Measurements from ENCODE around the gene CDS2.

Gene CDS2

GRCh38 chr20:5181958-5182357 is 55.1 kb downstream of the CDS2 start:
- DNase-seq (ENCODE audit: low read depth), result peak; percentile 77

- DNase-seq (ENCODE audit: low read depth), result no peak
Measured at GRCh38 chr20:5182615-5183254, 55.9 kb downstream of the CDS2 start.

GRCh38 chr20:5183731-5184474 is 57.1 kb downstream of the CDS2 start:
- no peak for DNase-seq (ENCODE audit: low read depth)

- no peak for DNase-seq (ENCODE audit: low read depth)
Measured at GRCh38 chr20:5184684-5185083, 57.9 kb downstream of the CDS2 start.

- DNase-seq (ENCODE audit: low read depth), result no peak
Measured at GRCh38 chr20:5187122-5187521, 60.3 kb downstream of the CDS2 start.

GRCh38 chr20:5188736-5189135 is 61.9 kb downstream of the CDS2 start:
- no peak for DNase-seq (ENCODE audit: low read depth)

GRCh38 chr20:5189917-5190316 is 63.1 kb downstream of the CDS2 start:
- no peak for DNase-seq (ENCODE audit: low read depth)

- DNase-seq (ENCODE audit: low read depth), result no peak
Measured at GRCh38 chr20:5190444-5190843, 63.6 kb downstream of the CDS2 start.

GRCh38 chr20:5191829-5192569 is 65.2 kb downstream of the CDS2 start:
- peak; percentile 79 for DNase-seq (ENCODE audit: low read depth)

- DNase-seq (ENCODE audit: low read depth), result no peak
Measured at GRCh38 chr20:5192570-5193431, 66.0 kb downstream of the CDS2 start.

GRCh38 chr20:5195655-5196054 is 68.8 kb downstream of the CDS2 start:
- DNase-seq (ENCODE audit: low read depth), result peak; percentile 55

GRCh38 chr20:5196149-5196548 is 69.3 kb downstream of the CDS2 start:
- DNase-seq (ENCODE audit: low read depth), result no peak

- no peak for DNase-seq (ENCODE audit: low read depth)
Measured at GRCh38 chr20:5197270-5197827, 70.5 kb downstream of the CDS2 start.

GRCh38 chr20:5197847-5198650 is 71.2 kb downstream of the CDS2 start:
- DNase-seq (ENCODE audit: low read depth), result no peak

GRCh38 chr20:5198651-5198924 is 71.8 kb downstream of the CDS2 start:
- DNase-seq (ENCODE audit: low read depth), result no peak

- DNase-seq (ENCODE audit: low read depth), result no peak
Measured at GRCh38 chr20:5203380-5203779, 76.6 kb downstream of the CDS2 start.

GRCh38 chr20:5205348-5206210 is 78.8 kb downstream of the CDS2 start:
- peak; percentile 82 for DNase-seq (ENCODE audit: low read depth)

GRCh38 chr20:5207138-5207537 is 80.3 kb downstream of the CDS2 start:
- no peak for DNase-seq (ENCODE audit: low read depth)

- no peak for DNase-seq (ENCODE audit: low read depth)
Measured at GRCh38 chr20:5211803-5212714, 85.3 kb downstream of the CDS2 start.
